Measurements from ENCODE around the gene TTLL5. TPM values are rescaled to one million over a fixed set of nuclear protein-coding genes. Genes with fewer than 3 reads are reported as not detected.
A peak's percentile ranks its signal among the peaks of the same experiment; 100 is the strongest.

TTLL5 gene
- total and polyA plus RNA-seq, 9 of the 15 experiments (the other 6 are each of a cell fraction or from before 2014, with no cell fraction given), result 4.1 to 18.9 (median 12.6) TPM

GRCh38 chr14:75978249-75978731 is 317.2 kb downstream of the TTLL5 start:
- POLR2A ChIA-PET, result no interaction called here
- ATAC-seq (no peak), DNase-seq (ENCODE audit: extremely low read depth in 1 of 4, low spot score in 3 of 4) (no peak), FAIRE-seq (no peak)
- H3K9me1 ChIP-seq (ENCODE audit: control insufficient read depth, insufficient read depth, low read length), result no peaks in the 10 kb centered on the region
- no peaks in the 10 kb centered on the region for H3K79me2 ChIP-seq (ENCODE audit: control insufficient read depth, insufficient read depth, low read length)
- H3K4me3 ChIP-seq, result no peak overlapping the region
- TF ChIP-seq ZNF3 (CRISPR knock-in tag; IDR thresholded peaks at IDR 0.05) (no peak), POLR2H (tag; IDR thresholded peaks at IDR 0.05; ENCODE audit: low read depth) (no peak), HNRNPLL (IDR thresholded peaks at IDR 0.05; ENCODE audit: low read depth, low read length, poor library complexity, severe bottlenecking) (no peak)
- H3K4me2 ChIP-seq (ENCODE audit: insufficient read depth, low read length), result no peak overlapping the region
- H2AFZ ChIP-seq (ENCODE audit: low read depth, low read length), result no peak overlapping the region
- no peaks in the 10 kb centered on the region for H3K9me3 ChIP-seq (replicated peaks; ENCODE audit: control insufficient read depth, insufficient read depth, low read depth, low read length)
- in situ Hi-C loops (cut with MboI), result loop anchor here (10.0 kb wide), 1 partner anchor 173 kb away; no protein-coding TSS in a partner anchor
- H3K27ac ChIP-seq (ENCODE audit: extremely low read depth, low read depth, low read length), result no peak overlapping the region
- no peaks in the 10 kb centered on the region for H3K27me3 ChIP-seq (ENCODE audit: control insufficient read depth in 2 of 2, insufficient read depth in 2 of 2, low read length in 2 of 2)
- no peak overlapping the region for H3K9ac ChIP-seq (ENCODE audit: insufficient read depth in 1 of 2, low read depth in 2 of 2, low read length in 2 of 2)
- H3K36me3 ChIP-seq (ENCODE audit: control insufficient read depth, insufficient read depth, low read length), result no peaks in the 10 kb centered on the region
- no TSS peak for BruUV-seq (replicated peaks)
- CTCF ChIA-PET (ENCODE audit: low intra/inter-chr PET ratio), result interaction anchor here (1.1 kb wide), 1 partner anchor 266 kb away, joined by 3 read pairs; no protein-coding TSS in a partner anchor
- H3K4me1 ChIP-seq (replicated peaks in 1 of 2; ENCODE audit: control insufficient read depth in 2 of 2, insufficient read depth in 2 of 2, low read length in 2 of 2), result peaks cover 0 to 22% of the 10 kb centered on the region in 2 experiments; a peak in 3 of 5 replicates
- WGBS (ENCODE audit: insufficient coverage, low coverage, missing lambda C conversion rate), result 49% methylated on average over 7 of the region's 10 CpGs
- intact Hi-C loops (cut with micrococcal nuclease), result no loop called here
- no peaks in the 10 kb centered on the region for H4K20me1 ChIP-seq (replicated peaks; ENCODE audit: control insufficient read depth, insufficient read depth, low read length)

DNA sequence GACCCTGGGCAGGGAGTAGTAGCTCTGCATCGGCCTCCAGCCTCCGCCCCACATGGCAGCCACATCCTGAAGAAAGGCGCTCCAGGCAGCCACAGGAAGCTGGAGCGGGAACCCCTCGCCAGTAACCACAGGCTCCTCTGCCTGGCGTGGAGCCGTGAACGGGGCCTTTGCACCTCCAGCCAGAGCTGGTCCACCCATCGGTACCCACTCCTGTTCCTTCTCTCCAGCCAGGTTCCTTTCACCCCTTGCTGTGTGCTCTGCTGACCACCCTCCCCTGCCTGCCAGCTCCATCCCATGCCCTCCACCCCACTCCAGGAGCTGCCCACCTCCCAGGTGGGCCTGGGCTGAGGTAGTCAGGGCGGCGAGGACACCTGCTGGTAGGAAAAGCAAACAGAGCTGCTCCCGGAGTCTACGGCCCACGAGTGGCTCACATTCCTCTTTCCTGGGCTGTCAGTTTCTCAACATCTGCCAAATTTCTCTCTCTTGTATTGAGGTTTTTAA is 318.1 kb downstream of the TTLL5 start:
- WGBS (ENCODE audit: insufficient coverage, low coverage, missing lambda C conversion rate), result 74% methylated on average over 9 of the region's 14 CpGs
- Histone ChIP-seq H3K9me1 (ENCODE audit: control insufficient read depth, insufficient read depth, low read length) (no peaks in the 10 kb centered on the region), H4K20me1 (replicated peaks; ENCODE audit: control insufficient read depth, insufficient read depth, low read length) (no peaks in the 10 kb centered on the region), H3K4me3 (no peak overlapping the region), H3K27ac (ENCODE audit: extremely low read depth, low read depth, low read length) (no peak overlapping the region), H2AFZ (ENCODE audit: low read depth, low read length) (no peak overlapping the region), H3K79me2 (ENCODE audit: control insufficient read depth, insufficient read depth, low read length) (no peaks in the 10 kb centered on the region), H3K9me3 (replicated peaks; ENCODE audit: control insufficient read depth, insufficient read depth, low read depth, low read length) (no peaks in the 10 kb centered on the region), H3K4me1 (replicated peaks in 1 of 2; ENCODE audit: control insufficient read depth in 2 of 2, insufficient read depth in 2 of 2, low read length in 2 of 2) (peaks cover 0 to 22% of the 10 kb centered on the region in 2 experiments; a peak in 3 of 5 replicates), H3K36me3 (ENCODE audit: control insufficient read depth, insufficient read depth, low read length) (no peaks in the 10 kb centered on the region), H3K4me2 (ENCODE audit: insufficient read depth, low read length) (no peak overlapping the region), H3K9ac (ENCODE audit: insufficient read depth in 1 of 2, low read depth in 2 of 2, low read length in 2 of 2) (no peak overlapping the region), H3K27me3 (ENCODE audit: control insufficient read depth in 2 of 2, insufficient read depth in 2 of 2, low read length in 2 of 2) (no peaks in the 10 kb centered on the region)
- in situ Hi-C loops (cut with MboI) (loop anchor here (10.0 kb wide), 1 partner anchor 174 kb away; no protein-coding TSS in a partner anchor), intact Hi-C loops (cut with micrococcal nuclease) (no loop called here)
- ChIA-PET CTCF (ENCODE audit: low intra/inter-chr PET ratio) (interaction anchor here (1.1 to 4.5 kb wide), 2 partner anchors 267 to 270 kb away, joined by 3 to 45 read pairs; no protein-coding TSS in a partner anchor), POLR2A (interaction anchor here (1.7 kb wide), 1 partner anchor 271 kb away, joined by 3 read pairs; no protein-coding TSS in a partner anchor)
- no peak for FAIRE-seq
- no peak for ATAC-seq
- peak; percentile 17 to 27 (median 23) for DNase-seq (ENCODE audit: extremely low read depth in 1 of 4, low spot score in 3 of 4)
- no TSS peak for BruUV-seq (replicated peaks)
- TF ChIP-seq RAD21 (CRISPR knock-in tag; conservative IDR thresholded peaks at IDR 0.05 in 1 of 2, IDR thresholded peaks at IDR 0.05 in 1 of 2) (peak; percentile 41 to 67), ZNF263 (CRISPR knock-in tag; IDR thresholded peaks at IDR 0.05; ENCODE audit: borderline replicate concordance) (no peak), ZNF436 (CRISPR knock-in tag; IDR thresholded peaks at IDR 0.05) (no peak), TEAD2 (tag; IDR thresholded peaks at IDR 0.05) (no peak), WHSC1 (IDR thresholded peaks at IDR 0.05; ENCODE audit: low read length) (no peak), ETV5 (CRISPR knock-in tag; IDR thresholded peaks at IDR 0.05; ENCODE audit: low read depth) (no peak), ZNF778 (CRISPR knock-in tag; IDR thresholded peaks at IDR 0.05) (no peak), ARID2 (IDR thresholded peaks at IDR 0.05) (peak; percentile 46; the same call in 1 of the 2 replicates), ZNF589 (CRISPR knock-in tag; IDR thresholded peaks at IDR 0.05; ENCODE audit: low read depth) (no peak)
- TF ChIP-seq, protein P1, sequence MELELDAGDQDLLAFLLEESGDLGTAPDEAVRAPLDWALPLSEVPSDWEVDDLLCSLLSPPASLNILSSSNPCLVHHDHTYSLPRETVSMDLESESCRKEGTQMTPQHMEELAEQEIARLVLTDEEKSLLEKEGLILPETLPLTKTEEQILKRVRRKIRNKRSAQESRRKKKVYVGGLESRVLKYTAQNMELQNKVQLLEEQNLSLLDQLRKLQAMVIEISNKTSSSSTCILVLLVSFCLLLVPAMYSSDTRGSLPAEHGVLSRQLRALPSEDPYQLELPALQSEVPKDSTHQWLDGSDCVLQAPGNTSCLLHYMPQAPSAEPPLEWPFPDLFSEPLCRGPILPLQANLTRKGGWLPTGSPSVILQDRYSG (tag; conservative IDR thresholded peaks at IDR 0.05; ENCODE audit: low read depth), result no peak
